Glomerular endothelial cell (primary cell): Measurements from ENCODE around the gene FAM89B. TPM values are rescaled to one million over a fixed set of nuclear protein-coding genes. Genes with fewer than 3 reads are reported as not detected.

Source experiments
- DNase-seq: peaks from one replicate; pipeline ENCODE4 v3.0.0-alpha.2; 2011; ENCODE audit warnings: low read depth, low spot score; ENCODE audit errors: extremely low read depth
- total RNA-seq: library from RNA; depleted of rRNA; stranded (reverse); fragments of >200 nt; gene quantifications from 2 replicates; pipeline ENCODE4 v1.2.3, GENCODE V29; 2015

FAM89B gene
- total RNA-seq, 1 donor from 2014 or later, result 90.4 TPM

DNA sequence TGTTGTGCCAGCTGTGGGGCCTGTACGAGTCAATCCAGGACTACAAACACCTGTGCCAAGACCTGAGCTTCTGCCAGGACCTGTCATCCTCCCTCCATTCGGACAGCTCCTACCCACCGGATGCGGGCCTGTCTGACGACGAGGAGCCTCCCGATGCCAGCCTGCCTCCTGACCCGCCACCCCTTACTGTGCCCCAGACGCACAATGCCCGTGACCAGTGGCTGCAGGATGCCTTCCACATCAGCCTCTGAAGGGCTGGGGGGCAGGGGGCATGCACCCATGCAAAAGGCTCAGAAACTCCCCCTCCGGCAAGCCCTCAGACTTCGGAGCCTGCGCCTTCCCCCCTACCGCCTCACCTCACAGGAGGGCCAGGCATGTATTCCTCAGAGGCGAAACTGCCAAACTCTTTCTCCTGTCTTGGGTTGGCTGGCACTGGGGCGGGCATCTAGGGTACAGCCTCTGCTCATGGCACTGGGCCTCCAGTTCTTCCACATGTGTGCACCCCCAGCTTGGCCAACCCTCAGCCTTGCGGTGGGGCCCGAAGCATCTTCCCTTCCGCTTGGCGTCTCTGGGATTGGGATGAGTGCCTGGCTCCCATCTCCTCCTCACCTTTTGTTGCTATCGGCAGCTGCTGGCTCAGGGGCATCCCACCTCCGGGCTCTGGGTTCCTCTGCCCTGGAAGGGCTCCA lies 1.2 kb downstream of the FAM89B start:
- no peak for DNase-seq

DNA sequence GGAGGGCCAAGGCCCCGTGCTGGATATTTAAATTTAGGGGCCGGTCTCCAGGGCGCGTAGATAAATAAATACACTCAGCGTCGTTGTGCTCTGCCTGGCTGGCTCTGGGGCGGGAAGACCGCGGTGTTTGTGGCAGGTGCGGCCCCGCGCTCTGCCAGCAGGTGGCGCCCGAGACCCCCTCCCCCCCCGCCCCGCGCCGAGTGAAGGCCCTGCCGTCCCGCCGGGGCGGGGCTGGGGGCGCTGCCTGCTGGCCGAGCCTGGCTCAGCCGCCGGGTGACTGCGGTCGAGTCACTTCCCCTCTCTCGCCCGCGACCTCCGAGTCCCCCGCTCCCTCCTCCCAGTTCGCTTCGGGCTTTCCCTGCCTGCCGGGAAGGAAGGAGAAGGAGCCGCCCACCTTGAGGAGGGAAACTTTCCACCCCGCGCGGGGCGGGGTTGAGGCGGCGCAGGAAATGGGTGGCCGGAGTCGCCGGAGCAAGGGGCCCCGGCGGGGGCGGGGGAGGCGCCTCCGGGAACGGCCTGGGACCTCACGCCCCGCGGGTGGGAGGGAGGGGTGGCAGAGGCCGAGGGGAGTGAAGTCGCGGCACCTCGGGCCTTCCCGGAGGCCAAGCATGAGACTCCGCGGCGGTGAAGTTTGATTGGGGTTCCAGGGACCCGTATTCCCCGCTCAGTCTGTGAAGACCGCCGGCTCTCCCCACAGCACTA lies 1.9 kb downstream of the FAM89B start:
- no peak for DNase-seq

- DNase-seq, result no peak
Measured at GRCh38 chr11:65574811-65575567, 2.7 kb downstream of the FAM89B start.

- no peak for DNase-seq
Measured at GRCh38 chr11:65575568-65576231, 3.4 kb downstream of the FAM89B start, which contains the start of gene EHBP1L1. Gene EHBP1L1 (plus strand): TSS chr11:65576053. CDS start chr11:65576303, 250 bp downstream.

DNA sequence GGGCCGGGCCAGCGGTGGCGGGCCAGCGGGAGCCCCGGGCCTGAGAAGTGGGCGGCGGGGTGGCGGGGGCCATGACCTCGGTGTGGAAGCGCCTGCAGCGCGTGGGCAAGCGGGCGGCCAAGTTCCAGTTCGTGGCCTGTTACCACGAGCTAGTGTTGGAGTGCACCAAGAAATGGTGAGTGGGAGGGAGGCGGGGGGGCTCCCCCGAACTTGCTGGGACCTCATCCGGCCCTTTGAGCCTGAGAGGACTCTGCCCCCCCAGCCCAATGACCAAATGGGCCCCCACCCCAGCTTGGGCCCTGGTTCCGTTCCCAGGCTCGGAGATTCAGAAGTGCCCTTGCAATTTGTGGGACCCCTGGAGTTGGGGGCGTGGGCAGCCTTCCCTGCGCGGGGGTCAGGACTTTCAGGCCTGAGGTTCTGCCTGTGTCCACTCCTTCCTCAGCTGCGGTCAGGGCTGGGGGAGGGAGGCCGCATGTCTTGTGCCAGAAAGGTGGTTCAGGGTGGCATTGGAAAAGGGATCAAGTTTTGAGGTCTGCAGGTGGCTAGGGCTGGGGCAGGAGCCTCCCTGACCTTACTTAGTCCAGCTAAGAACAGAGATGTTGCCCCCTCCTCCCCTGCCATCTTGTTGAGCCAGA lies 4.0 kb downstream of the FAM89B start:
- DNase-seq, result no peak

- no peak for DNase-seq
Measured at GRCh38 chr11:65576867-65577755, 4.8 kb downstream of the FAM89B start.

- DNase-seq, result no peak
Measured at GRCh38 chr11:65577756-65578109, 5.4 kb downstream of the FAM89B start.

GRCh38 chr11:65578134-65578533 lies 5.8 kb downstream of the FAM89B start:
- no peak for DNase-seq

DNA sequence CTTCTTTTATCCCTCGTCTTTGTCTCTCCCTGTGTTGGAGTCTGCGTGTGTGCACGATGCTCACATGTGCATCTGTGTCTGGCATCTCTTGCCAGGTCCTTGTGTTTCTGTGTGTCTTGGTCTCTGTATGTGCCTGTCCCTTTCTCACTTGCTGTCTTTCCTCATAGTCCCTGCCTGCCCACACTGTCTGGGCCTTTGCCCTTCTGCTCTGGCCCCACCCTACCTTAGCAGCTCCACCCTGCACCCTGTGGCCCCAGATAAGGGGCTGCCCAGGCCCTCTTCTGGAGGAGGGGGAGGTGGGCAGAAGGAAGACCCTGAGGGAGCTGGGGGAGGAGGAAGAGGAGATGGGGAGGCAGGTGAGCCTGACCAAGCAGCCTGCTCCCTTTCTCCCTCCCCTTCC lies 6.3 kb downstream of the FAM89B start:
- DNase-seq, result no peak

GRCh38 chr11:65579291-65579690 lies 7.0 kb downstream of the FAM89B start:
- DNase-seq, result no peak

DNA sequence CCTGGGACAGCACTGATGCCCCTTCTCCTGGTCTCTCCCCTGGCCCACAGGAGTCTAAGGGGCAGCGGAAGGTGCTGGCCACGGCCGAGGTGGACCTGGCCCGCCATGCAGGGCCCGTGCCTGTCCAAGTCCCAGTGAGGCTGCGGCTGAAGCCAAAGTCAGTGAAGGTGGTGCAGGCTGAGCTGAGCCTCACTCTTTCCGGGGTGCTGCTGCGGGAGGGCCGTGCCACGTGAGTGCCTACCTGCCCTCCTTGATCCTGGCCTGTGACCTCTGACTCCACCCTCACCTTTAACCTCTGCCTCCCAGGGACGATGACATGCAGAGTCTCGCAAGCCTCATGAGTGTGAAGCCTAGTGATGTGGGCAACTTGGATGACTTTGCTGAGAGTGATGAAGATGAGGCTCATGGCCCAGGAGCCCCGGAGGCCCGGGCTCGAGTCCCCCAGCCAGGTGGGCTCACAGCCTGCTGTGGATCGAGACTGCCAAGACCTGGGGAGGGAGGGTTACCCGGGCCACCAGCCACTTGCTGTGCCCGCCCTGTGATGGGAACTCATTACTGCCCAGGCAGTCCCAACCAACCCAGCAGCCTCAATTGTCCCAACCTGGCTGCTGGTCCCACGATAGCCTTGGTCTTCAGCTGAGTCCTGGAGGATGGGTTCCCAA lies 7.8 kb downstream of the FAM89B start:
- DNase-seq, result no peak

- no peak for DNase-seq
Measured at GRCh38 chr11:65580756-65581155, 8.4 kb downstream of the FAM89B start.

GRCh38 chr11:65581928-65582327 lies 9.6 kb downstream of the FAM89B start:
- DNase-seq, result no peak

DNA sequence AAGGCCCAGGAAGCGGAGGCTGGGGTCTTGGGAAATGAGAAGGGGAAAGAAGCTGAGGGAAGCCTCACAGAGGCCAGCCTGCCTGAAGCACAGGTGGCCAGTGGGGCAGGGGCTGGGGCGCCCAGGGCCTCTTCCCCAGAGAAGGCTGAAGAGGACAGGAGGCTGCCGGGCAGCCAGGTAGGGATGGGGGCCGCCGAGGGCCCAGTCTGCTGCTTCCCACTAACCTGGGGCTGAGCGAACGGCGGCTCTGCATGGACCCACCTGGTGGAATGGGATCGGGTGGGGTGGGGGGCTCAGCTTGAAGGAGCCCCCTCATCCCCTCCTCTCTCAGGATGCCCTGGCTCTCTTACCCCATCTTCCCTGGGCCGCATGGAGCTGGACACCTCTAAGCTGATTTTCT lies 11.3 kb downstream of the FAM89B start:
- DNase-seq, result no peak

DNA sequence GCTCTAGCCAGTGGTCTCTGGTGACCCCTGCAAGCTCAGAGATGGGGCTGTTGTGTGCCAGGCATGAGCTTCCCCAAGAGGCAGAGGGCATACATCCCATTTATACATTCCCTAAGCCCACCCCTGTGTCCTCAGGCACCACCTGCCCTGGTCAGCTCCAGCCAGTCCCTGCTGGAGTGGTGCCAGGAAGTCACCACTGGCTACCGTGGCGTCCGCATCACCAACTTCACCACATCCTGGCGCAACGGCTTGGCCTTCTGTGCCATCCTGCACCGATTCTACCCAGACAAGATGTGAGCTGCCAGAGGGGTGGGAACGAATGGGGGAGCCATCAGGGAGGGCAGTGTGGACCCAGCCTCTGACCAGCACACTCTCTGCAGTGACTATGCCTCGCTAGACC lies 11.8 kb downstream of the FAM89B start:
- DNase-seq, result no peak

DNA sequence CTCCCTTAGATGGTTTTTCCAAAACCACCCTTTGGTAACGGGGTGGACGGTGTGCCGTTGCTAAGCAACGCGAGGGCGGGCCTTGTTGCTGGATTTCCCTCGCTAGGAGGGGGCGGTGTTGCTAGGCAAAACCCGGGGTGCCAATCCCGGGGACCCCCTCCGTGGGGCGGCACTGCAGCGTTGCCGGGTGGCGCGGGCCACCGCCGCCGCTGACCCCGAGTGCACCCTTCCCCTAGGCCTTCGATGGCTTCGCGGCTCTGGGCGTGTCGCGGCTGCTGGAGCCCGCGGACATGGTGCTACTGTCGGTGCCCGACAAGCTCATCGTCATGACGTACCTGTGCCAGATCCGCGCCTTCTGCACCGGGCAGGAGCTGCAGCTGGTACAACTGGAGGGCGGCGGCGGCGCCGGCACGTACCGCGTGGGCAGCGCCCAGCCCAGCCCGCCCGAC lies 12.4 kb downstream of the FAM89B start:
- DNase-seq, result no peak

DNA sequence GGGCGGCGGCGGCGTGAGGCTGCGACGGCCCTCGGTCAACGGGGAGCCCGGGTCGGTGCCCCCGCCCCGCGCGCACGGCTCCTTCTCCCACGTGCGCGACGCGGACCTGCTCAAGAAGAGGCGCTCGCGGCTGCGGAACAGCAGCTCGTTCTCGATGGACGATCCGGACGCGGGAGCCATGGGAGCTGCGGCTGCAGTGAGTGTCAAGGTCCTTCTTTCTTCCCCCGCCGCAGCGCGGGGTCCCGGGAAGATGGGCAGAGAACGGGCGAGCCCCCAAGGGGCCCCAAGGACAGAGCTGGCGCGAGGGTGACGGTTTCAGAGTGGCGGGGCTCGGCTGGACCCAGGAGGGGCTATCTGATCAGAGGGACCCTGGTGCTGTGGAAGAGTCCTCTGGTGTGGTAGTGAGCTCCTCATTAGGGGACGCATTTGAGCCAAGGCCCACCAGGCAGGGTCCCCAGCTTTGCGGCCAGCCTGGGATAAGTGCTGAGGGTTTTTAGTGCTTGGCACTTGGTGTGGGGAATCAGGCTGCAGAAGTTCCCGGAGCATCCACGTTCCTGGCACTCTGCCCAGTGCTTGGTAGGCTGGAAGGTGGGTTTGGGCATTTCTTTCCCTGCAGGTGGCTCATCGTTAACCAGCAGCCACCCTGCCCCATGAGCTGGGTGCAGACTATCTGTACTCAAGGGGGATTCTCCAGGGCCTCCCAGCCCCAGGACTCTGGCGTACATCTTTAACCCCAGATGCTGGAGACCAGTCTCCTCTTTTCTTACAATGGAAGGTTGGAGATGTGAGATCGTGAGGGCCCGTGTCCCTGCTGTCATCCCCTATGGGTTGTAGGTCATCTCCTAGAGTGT lies 13.3 kb downstream of the FAM89B start:
- no peak for DNase-seq

DNA sequence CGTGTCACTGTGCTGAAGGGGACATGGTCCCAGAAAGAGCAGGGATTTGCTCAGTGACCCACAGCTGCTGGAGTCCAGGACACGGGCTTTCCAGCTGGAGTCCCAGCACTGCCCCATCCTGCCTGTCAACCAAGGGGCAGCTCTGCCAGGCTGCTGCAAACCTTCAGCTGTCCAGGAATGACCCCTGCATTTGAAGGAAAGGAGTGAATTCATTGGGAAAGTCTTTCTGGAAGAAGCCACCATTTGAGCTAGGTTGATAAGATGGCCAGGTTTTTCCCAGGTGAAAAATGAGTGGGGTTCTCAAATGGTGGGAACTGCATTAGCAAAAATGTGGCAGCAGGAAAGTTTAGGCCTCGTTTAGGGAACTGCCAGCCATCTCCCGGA lies 13.9 kb downstream of the FAM89B start:
- DNase-seq, result no peak
